CD1c-positive myeloid dendritic cell (primary cell): ENCODE measurements around the gene ALG14.
"Not testable (repeated sequence)": the region's sequence is repeated elsewhere in the genome, so short reads cannot be mapped to it uniquely, and the experiment has no call there.

Source experiments
- DNase-seq: peaks from one replicate; pipeline ENCODE4 v3.0.0-alpha.2; 2016; ENCODE audit errors: extremely low spot score

ALG14 gene

DNA sequence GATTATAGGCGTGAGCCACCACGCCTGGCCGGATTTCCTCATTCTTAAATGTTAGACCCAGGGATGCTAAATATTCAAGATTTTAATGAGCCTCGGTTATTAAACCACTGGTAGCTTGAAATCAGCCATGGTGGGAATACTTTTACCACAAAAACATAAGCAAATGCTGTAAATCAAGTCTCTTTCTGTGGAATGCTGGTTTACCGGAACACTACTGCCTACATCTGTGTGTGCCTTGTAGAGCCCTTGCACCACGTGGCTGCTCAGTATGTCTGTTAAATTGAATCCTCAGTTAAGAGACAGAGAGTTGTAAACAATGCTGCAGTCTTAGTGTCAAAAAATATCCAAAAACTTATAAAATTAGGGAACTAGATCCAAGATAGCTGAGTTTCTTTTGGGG is 119.0 kb downstream of the ALG14 start:
- DNase-seq, result no peak

DNA sequence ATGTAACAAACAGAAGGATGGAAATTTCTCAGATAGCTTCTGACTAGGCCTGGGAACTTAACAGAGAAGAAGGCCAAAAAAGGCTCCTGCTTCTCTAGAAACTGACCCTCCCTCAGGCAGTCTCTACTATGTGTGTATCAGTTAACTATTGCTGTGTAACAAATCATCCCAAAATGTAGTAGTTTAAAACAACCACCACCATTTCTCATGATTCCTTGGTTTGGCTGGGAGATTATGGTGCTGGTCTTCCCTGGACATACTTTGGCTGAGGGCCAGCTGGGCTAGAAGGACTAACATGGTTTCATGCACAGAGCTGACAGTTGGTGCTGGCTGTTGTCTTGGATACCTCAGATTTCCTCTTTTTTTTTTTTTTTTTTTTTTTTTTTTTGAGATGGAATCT is 119.6 kb downstream of the ALG14 start:
- DNase-seq, result no peak

DNA sequence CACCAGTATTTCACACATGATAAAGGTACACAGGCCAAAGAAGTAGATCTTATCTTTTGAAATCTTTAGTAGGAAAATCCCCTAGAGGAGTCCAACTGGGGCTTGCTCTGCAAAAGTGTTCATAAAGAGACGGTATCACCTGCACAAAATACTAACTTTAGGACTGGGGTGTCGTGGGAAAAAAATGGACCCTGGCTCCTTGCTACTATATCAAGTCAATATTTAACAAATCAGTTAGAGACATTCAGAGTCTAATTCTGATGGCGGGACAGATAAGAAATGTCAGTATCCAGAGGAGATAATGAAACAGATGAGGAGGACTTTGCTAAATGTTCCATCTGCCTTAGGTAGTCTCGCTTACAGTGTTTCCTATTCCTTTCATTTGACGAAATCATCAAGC is 120.2 kb downstream of the ALG14 start:
- DNase-seq, result no peak

DNA sequence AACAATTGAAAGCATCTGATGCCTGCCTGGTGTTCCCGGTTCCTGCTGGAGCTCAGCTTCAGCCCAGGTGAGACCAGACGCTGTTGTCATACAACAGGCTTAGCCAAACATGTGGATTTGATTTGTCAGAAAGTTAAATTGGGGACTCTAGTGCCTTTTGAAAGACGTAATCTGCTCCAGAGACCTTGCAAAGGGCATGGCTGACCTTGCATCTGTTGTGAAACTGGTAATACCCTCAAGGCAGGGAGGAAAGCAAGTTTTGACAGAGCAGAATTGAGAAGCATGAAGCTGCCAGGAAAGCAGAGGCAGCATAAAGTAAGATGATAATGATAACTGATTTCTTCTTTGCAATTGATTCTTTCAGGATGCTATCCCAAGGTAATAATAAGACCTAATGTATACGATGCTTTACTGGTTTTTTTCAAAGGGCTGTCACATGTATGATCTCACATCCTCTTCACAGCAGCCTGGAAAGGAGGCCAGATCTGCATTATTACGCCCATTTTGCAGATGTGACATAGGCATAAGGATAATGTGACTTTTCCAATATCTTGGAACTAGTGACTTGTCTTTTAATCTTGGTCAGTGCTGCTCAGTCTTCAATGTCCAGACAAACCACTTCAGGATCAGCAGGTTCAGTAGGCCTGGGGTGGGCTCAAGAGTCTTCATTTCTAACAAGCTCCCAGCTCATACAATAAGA is 121.1 kb downstream of the ALG14 start:
- no peak for DNase-seq

DNA sequence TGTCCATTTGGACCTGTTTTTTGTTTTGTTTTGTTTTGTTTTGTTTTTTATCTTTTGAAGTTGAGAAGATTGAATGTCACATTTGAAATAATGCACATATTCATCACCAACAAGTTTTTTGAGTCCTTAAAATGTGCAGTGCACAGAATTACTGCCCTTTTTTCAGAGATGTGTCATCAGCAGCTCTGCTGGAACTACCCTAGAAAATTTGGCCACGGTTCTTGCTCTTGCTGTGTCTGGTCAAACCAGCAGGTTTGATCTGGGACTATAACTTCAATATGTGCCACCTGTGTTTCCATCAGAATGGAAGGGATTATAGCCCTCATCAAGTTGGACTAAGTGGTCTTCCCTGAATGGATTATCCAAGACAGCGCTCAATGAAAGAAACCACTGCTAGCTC is 121.7 kb downstream of the ALG14 start:
- no peak for DNase-seq

DNA sequence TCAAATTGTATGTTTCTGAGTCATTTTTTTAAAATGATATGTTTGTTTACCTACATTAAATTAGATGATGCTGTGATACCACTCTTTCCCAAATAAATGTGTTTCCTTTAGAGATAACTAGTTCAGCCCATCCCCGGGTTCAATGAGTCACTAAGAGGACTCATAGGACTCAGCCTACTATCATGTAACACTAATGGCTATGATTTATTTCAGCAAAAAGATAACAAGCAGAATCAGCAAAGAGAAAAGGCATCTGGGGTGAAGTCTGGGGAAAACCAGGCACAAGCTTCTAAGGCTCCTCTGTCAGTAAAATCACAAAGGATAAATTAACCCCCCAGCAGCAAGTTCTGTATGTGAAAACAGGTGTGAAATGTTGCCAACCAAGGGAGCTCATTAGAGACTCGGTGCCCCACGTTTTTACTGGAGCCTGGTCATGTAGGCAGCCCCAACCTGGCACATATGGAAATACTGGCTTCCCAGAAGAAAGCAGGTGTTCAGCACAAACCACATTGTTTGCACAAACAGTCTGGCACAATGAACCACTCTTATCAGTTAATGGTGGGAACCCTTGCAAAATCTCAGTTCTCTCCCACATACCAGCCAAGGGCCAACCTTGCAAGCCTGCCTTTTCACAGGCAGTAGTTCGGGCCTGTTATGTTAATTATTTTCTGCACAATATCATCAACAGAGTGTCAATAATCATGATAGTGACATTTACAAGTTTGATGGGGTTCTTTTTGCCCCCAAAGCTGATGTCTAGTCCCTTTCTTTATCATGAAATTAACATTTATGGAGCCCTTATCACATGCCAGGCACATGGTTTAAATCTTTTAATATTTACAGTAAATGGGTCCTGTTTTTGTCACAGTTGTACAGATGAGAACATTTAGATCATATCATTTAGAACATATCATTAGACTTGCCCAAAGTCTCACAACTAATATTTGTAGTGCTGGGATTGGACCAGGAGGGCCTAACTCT is 122.8 kb downstream of the ALG14 start:
- DNase-seq, result no peak

DNA sequence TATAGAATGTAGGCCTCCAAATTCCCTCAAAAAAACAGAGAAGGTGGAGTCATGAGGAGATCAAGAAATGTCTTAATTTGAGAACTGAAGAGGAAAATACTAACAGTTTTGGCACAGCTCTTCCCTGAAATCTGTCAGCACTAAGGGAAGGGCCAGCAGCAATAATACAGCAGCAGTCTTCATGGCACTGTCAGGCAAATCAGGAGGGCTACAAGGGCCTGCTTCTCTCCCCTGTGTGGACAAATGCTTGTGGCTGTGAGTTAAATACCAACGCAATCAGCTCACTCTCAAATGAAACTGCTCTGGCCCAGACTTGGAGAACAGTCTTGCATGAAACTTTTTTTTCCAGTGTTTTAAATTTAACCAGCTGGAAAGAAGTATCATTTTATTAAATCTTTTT is 125.3 kb downstream of the ALG14 start:
- no peak for DNase-seq

DNA sequence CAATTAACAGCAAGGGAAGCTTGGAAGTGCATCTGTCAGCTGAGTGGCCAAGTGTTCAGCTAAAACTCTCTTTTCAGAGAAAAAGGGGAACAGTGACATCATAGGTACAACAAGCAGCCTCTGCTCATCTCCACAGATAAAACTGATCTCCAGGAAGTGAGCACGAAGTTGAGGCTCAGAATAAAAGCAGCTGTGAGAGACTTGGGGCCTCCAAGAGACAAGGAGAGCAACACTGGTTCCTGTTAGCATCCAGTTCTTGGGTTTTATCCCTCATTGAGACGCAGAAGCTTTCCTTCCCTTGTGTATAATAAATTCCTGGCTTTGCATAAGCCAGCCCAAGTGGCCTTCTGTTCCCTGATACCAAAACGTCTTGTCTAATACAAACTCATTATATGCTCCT is 125.9 kb downstream of the ALG14 start:
- no peak for DNase-seq

DNA sequence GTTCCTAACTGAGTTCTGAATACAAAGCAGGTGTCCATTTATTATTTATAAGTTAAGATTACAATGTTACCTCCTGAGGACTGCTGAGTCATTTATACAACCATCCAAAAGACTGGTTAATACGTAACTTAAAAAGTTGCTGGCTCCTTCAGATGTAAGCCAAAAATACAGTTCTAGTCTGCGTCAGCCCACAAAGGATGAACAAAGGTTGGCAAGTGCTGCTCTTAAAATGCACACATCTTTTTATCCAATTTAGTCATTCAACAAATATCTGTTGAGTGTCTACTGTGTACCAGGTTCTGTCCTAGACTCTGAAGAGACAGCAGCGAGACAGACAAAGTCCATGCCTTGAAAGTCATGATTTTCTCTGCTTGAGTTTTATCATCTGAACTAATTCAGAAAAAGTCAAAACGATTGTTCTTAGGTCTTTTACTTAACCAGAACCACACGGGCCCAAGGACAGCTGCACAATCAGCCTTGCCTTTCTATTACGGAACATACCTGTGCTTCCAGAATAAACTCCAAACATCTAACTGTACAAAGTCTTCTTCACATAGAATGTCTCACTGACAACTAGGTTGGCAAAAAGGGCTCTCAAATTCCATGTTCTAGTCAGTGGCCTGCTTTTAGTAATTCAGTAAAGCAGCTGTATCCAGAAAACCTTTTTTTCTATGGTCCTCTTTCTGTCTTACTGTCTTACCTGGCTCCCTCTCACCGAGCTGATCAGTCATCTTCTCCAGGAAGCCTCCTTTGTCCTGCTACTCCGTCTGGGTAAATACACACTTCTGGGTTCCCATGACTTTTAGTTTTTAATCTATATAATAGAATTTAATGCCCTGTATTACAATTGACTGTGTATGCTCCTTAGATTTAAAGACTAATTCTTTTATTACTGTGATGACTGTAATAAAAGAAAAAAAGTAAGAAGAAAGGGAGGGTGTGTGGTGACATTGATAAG is 130.3 kb downstream of the ALG14 start:
- no peak for DNase-seq

DNA sequence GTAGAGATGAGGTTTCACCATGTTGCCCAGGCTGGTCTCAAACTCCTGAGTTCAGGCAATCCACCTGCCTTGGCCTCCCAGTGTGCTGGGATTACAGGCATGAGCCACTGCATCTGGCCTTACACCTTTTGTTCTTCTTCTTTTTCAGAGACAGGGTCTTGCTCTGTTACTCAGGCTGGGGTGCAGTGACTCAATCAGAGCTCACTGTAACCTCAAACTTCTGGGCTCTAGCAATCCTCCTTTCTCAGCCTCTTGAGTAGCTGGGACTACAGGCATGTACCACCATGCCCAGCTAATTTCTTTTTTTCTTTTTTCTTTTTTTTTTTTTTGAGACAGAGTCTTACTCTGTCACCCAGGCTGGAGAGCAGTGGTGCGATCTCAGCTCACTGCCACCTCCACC is 131.3 kb downstream of the ALG14 start:
- DNase-seq, result not testable (repeated sequence)

DNA sequence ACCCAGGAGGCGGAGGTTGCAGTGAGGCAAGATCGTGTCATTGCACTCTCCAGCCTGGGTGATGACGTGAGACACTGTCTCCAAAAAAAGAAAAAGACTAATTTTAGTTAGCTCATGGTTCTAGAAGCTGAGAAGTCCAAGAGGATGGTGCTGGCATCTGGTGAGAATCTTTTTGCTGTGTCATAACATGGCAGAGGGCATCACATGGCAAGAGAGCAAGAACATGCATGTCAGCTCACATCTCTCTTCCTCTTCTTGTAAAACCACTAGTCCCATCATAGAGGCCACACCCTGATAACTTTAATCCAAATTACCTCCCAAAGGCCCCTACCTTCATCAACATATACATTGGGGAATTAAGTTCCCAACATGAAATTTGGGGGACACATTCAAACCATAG is 132.0 kb downstream of the ALG14 start:
- no peak for DNase-seq

DNA sequence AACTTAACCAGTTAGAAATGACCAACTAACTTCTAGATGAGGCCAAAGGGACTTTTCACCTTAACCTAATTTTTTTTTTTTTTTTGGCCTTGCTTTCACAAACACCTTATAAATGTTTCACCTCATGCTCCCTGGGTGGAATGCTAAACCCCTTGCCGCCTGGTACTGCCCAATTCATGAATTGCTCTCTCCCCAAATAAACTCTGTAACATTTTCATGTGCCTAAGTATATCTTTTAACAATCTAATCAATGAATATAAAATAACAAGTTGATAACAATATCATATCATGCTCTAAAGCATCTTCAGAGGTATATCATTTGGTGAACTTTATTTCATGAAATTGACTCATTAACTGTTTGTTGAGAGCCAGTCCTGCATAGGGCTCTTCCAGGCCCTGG is 134.9 kb downstream of the ALG14 start:
- no peak for DNase-seq

DNA sequence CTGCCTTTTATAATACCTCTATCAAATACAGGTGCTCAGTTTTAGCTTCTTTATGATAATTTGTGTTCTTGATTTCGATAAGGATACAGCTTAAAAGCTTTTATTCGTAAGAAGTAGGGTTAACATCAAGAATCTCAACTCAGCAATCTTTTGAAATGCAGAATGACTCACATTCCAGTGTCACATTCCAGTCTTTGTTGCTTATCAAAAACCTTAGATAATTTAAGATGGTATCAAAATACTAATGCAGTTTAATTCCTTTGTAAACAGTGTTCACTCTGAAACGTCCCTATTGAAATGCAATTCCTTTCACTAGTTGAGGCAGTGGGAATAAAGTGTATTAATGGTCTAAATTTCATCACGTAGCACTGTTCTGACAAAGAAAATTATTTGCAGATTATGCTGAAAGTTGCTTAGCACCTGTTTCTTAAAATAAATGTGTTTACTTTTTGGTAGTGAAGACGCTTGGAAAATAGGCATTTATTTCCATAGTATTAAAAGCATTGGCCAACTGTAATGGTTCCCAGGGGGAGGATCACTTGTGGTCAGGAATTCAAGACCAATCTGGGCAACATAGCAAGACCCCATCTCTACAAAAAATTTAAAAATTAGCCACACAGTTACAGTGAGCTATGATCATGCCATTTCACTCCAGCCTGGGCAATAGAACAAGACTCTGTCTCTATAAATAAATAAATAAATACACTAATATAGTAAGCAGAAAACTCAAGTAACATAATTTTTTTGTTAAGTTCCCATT is 135.7 kb downstream of the ALG14 start:
- no peak for DNase-seq

DNA sequence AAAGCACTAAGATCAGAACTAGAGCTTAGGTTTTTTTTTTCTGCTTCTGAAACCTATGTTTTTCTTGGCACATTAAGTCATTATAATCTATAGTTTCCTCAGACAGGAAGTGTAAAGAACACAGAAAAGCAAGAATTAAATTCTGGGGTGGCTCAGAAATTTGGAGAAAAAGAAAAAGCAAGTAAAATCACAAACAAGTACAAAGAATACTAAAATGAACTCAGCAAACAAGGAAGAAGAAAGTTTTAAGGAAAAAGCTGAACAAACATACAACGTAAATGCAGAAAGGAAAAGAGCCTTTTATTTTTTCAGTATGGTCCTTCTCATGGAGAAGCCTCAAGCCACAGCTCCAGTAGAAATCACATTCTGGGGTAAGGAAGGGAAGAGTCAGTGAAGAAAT is 137.3 kb downstream of the ALG14 start:
- DNase-seq, result no peak

DNA sequence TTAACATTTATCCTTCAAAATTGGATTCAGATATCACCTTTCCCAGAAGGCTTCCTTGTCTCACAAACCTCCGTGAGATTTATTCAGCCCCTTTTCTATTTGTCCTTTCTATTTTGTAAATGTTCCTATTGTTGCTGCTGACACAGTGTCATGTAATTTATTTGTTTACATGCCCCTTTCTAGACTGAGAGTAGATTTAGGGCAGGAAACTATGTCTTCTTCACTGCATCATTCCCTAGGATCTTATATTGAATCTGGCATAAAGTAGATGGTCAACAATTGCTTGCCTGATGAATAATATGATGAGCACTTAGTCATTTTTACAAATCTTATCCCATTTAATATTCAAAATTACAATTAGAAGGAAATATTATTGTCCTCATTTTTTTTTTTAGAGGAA is 137.7 kb downstream of the ALG14 start:
- no peak for DNase-seq

DNA sequence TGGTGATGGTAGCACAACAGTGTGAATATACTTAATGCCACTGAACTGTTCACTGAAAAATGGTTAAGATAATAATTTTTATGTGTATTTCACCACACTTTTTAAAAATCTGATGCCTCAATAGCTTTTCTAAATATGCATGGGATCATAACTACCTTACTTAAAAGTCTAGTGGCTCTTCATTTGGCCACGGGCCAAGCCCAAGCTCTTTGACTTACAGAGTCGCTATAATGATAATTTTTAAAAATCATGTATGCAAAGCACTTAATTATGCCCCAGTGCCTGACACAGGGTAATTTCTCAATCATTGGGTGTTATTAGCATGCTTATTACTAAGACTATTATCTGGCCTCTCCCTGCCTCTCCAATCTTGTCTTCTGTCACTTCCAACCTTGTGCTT is 138.2 kb downstream of the ALG14 start:
- no peak for DNase-seq

DNA sequence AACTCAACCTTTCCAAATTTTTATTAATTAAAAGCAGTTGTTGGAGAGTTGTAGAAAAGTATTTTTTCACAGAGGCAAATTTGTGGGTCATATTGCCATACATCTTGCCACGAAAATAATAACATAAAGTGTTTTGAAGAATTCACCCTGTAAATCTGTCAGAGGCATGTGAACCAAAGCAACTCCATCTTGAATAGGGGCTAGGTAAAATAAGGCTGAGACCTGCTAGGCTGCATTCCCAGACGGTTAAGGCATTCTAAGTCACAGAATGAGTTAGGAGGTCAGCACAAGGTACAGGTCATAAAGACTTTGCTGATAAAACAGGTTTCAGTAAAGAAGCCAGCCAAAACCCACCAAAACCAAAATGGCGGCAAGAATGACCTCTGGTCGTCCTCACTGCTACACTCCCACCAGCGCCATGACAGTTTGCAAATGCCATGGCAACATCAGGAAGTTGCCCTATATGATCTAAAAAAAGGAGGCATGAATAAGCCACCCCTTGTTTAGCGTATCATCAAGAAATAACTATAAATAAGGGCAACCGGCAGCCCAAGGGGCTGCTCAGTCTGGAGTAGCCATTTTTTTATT is 141.4 kb downstream of the ALG14 start:
- no peak for DNase-seq

DNA sequence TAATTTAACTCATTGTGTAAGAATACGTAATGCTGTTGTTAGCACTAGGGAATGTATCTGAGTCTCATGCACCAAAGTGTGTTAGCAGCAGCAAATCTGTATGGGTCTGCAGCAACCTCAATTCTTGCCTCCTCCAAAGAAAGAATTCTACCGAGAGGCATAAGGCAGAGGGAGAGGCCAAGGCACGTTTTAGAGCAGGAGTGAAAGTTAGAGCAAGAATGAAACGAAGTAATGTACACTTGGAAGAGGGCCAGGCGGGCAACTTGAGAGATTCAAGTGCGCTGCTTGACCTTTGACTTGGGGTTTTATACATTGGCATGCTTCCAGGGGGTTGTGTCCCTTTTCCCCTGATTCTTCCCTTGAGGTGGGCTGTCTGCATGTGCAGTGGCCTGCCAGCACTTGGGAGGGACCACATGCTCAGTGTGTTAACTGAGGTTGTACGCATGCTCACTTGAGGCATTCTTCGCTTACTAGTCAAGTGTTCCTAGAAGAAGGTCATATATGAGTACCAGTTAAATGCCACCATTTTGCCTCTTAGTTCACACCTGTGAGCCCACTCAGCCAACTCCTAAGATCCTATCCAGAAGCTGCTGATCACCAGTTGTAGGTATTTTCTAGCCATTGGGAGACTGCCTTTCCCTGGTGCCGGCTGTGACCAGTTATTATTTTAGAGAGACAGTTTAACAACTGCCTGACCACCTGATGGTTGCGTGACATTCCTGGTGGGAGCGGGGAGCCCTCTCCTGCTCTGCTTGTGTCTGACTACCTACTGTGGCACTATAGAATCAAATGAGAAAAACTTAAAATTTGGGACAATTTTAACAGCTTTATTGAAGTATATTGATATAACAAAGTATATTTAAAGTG is 143.2 kb downstream of the ALG14 start:
- DNase-seq, result no peak

DNA sequence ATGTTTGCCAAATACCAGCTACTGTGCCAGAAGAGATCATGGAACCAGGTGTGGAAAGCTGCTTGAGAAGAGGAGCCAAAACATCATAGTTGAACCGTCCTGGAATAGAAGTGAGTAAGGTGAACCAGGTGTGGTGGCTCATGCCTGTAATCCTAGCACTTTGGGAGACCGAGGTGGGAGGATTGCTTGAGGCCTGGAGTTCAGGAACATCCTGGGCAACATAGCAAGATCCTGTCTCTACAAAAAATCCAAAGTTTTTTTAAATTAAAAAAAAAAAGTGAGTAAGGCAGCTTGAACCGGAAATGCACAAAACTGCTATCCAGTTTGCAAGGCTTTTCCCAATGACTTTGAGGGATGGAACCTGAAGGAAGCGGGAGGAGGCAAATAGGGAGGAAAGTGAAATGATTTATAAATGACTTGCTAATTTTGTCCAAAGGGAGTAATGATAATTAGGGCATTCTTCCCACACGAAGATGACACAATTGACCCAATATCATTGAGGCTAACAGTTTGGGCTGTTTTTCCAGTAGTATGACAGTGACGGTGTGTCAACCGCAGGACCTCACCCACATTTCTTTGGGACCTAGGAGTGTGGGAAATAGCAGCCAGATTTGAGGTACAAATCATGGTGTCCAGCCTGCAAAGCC is 144.3 kb downstream of the ALG14 start:
- no peak for DNase-seq
